NCI-H460 (cell line): Measurements from ENCODE around the gene ARHGAP26. TPM values are rescaled to one million over a fixed set of nuclear protein-coding genes. Genes with fewer than 3 reads are reported as not detected.

ENCODE experiments used
- DNase-seq: peaks from one replicate; pipeline ENCODE4 v3.0.0-alpha.2; 2016; ENCODE audit warnings: low read depth; ENCODE audit errors: extremely low read depth
- total RNA-seq: library from RNA; depleted of rRNA; stranded (reverse); fragments of >200 nt; shearing (Covaris generic); gene quantifications from 2 replicates; pipeline ENCODE4 v1.2.3, GENCODE V29; 2014; rRNA removed

ARHGAP26 gene
- total RNA-seq, 1 experiment from 2014 or later: 3.9 TPM

- no peak for DNase-seq
These were observed 498.2 kb downstream of the ARHGAP26 start for GRCh38 chr5:143268388-143268787.

- no peak for DNase-seq
These were observed 501.3 kb downstream of the ARHGAP26 start for GRCh38 chr5:143271431-143271830.

GRCh38 chr5:143274952-143275351 is 504.8 kb downstream of the ARHGAP26 start:
- DNase-seq: no peak

- DNase-seq: no peak
These were observed 505.6 kb downstream of the ARHGAP26 start for GRCh38 chr5:143275512-143276363.

GRCh38 chr5:143277536-143277935 is 507.4 kb downstream of the ARHGAP26 start:
- DNase-seq: no peak

Other genes with a start within 250 kb of the ARHGAP26 start
- not detected in 2 replicates for gene FGF1, start 84.3 kb upstream of the ARHGAP26 start, total RNA-seq